Transverse colon (tissue), 4 donors: ENCODE results near the gene GMPPB.
"Not testable (repeated sequence)": the region's sequence is repeated elsewhere in the genome, so short reads cannot be mapped to it uniquely, and the experiment has no call there.

Source experiments
- EP300 ChIP-seq: sonication (generic); formaldehyde crosslinking; IDR thresholded peaks from one replicate; pipeline ENCODE4 v1.6.1; 2017; ENCODE audit warnings: antibody characterized with exemption, low read depth
- POLR2A ChIP-seq: fragments of 450-650 bp; IDR thresholded peaks from one replicate; pipeline ENCODE4 v1.6.1; 2016; ENCODE audit warnings: antibody characterized with exemption, mild to moderate bottlenecking, moderate library complexity
- POLR2AphosphoS5 ChIP-seq, 3 donors: sonication (generic); formaldehyde crosslinking; IDR thresholded peaks; one replicate each; pipeline ENCODE4 v1.6.1; 2016; ENCODE audit warnings: antibody characterized with exemption in 3 of 3
- TF ChIP-seq, protein P1 (sequence below), 5 experiments: fragments of 200-600 bp in 3 of 5; fragments of 450-650 bp in 2 of 5; sonication (generic) in 3 of 5; IDR thresholded peaks; 1 replicate in 2 of 5; 2 replicates in 3 of 5; pipeline ENCODE4 v1.5.1; 2016 to 2017; ENCODE audit warnings: antibody characterized with exemption in 5 of 5, inconsistent platforms in 3 of 5, mild to moderate bottlenecking in 2 of 5, moderate library complexity in 1 of 5

DNA sequence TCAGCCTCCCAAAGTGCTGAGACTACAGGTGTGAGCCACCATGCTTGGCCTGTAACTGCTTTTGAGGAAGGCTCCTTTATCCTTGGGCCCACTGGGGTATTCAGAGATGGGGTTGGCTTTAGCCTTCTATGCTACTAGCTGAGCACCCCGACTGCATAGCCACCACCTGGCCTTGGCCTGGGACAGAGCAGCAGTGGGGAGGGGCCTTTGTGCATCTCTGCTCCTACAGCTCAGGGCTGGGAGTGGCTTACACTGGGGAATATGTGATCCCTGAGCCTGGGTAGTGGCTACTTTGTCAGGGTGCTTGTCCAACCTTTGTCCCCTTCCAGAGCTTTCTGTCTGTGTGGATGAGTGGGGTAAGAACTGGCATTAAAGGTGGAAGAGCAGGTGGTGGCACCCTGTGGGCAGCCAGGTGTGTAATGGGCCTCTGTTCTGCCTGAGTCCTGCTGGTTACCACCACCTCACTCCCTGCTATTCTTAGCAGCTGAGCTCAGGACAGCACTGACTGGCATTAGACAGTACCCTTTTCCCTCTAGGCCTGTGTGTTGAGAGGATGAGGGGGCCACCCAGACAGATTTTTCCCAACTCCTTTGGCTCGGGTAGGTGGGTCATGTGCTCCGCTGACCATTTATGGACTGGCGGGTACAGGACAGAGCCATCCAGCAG, 28.3 kb downstream of the GMPPB start:
- TF ChIP-seq POLR2A; POLR2AphosphoS5 (IDR thresholded peaks at IDR 0.05); EP300: not testable (repeated sequence)
- TF ChIP-seq, protein P1, sequence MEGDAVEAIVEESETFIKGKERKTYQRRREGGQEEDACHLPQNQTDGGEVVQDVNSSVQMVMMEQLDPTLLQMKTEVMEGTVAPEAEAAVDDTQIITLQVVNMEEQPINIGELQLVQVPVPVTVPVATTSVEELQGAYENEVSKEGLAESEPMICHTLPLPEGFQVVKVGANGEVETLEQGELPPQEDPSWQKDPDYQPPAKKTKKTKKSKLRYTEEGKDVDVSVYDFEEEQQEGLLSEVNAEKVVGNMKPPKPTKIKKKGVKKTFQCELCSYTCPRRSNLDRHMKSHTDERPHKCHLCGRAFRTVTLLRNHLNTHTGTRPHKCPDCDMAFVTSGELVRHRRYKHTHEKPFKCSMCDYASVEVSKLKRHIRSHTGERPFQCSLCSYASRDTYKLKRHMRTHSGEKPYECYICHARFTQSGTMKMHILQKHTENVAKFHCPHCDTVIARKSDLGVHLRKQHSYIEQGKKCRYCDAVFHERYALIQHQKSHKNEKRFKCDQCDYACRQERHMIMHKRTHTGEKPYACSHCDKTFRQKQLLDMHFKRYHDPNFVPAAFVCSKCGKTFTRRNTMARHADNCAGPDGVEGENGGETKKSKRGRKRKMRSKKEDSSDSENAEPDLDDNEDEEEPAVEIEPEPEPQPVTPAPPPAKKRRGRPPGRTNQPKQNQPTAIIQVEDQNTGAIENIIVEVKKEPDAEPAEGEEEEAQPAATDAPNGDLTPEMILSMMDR (IDR thresholded peaks at IDR 0.05), result not testable (repeated sequence)
